ENCODE data around the gene COPZ1. TPM values are rescaled to one million over a fixed set of nuclear protein-coding genes. Genes with fewer than 3 reads are reported as not detected.

Gene COPZ1
- total RNA-seq, 1 experiment from 2014 or later: 273 TPM

DNA sequence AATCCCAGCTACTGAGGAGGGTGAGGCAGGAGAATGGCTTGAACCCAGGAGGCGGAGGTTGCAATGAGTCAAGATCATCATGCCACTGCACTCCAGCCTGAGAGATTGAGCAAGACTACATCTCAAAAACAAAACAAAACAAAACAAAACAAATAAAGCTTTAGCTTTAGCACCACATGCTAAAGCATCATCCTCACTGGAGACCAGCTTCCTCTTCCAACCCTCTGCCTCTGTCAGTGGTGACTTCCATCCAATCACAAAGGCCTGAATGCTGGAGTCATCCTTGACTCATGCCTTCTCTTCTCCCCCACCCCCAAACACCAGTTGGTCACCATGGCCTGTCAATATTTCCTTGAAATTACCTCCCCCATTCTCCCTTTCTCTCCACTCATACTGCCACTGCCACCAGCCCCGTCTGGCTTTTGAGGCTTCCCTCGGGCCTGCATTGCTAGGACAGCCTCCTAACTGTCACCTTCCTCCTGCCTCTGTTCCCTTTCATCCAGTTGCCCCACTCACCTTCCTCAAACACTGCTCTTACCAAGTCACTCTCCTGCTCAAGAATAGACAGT lies 58.2 kb downstream of the COPZ1 start:
- DNase-seq (ENCODE audit: low read depth, low spot score): no peak
- in situ Hi-C loops (cut with HindIII; ENCODE audit: low pct_unique_long_range_greater_than_20kb, low sequenced_read_pairs): no loop called here

DNA sequence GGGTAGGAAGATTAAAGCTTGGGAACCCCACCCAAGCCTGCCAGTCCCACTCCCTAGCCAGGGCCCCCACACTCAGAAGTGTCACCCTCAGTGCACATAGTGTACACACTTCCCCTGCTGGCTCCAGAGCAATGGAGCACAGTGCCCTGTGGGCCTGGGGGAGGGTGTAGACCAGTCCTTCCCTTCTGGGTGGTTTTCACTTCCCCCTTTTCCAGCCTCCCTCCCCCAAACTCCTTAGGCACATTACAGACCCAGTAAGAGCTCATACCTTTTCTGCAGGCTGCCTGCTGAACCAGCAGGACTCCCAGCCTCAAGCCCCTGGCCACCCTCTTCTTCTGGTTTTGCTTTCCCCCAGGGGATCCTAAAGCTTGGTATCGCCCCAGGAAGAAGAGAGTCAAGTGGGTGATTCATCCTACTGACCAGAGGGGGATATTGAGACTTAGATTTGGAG lies 59.7 kb downstream of the COPZ1 start, which contains the start of gene ZNF385A:
TSS of gene ZNF385A (minus strand) at position 143 of the 451 bp plus-strand sequence. CDS start 219 bp downstream, outside the sequence.
- in situ Hi-C loops (cut with HindIII; ENCODE audit: low pct_unique_long_range_greater_than_20kb, low sequenced_read_pairs): no loop called here
- no peak for DNase-seq (ENCODE audit: low read depth, low spot score)

- in situ Hi-C loops (cut with HindIII; ENCODE audit: low pct_unique_long_range_greater_than_20kb, low sequenced_read_pairs): no loop called here
- DNase-seq (ENCODE audit: low read depth, low spot score): no peak
These were observed 60.5 kb downstream of the COPZ1 start for GRCh38 chr12:54385251-54385914.

GRCh38 chr12:54386403-54387113 lies 61.6 kb downstream of the COPZ1 start:
- in situ Hi-C loops (cut with HindIII; ENCODE audit: low pct_unique_long_range_greater_than_20kb, low sequenced_read_pairs): no loop called here
- DNase-seq (ENCODE audit: low read depth, low spot score): no peak

- in situ Hi-C loops (cut with HindIII; ENCODE audit: low pct_unique_long_range_greater_than_20kb, low sequenced_read_pairs): no loop called here
- DNase-seq (ENCODE audit: low read depth, low spot score): no peak
These were observed 62.2 kb downstream of the COPZ1 start for GRCh38 chr12:54387114-54387467.

DNA sequence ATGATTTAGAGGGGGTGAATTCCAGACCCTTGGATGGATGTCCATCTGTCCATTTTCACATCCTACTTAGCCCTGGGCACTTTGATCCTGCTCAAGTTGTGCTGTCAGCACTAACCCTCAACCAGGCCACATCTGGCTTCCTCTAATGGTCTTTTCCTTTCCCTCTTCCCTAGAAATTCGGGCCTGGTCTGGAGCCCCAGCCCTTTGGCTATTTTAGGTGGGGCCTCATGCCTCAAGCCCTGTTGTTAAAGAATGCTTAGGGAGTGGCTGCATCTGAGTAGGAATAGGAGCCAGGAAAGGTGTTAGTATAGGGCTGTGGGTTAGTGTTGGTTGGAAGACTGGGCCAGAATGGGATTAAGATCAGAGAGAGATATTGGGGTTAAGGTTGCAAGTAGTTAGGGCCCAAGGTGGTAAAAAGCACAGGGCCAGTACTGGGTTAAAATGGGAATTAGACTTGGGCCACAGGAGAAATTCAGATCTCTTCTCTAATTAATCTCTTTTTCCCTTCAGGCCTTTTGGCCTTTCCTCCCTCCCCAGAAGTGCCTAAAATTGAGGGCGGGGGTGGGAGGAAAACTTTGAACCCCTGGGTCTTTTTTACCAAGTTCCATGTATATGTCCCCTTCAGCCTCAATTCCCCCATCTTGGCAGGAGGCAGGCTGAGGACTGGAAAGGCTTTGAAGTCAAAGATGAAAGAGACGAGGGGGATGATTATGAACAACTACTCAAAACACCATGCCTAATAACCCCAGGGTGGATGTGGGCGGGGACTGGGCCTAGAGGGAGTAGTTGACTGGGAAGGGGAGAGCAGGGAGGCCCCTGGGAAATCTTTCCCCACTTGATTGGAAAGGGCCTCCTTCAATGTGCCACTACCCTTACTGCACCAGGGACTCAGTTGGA lies 63.6 kb downstream of the COPZ1 start:
- DNase-seq (ENCODE audit: low read depth, low spot score): no peak
- in situ Hi-C loops (cut with HindIII; ENCODE audit: low pct_unique_long_range_greater_than_20kb, low sequenced_read_pairs): no loop called here

GRCh38 chr12:54389134-54389508 lies 64.2 kb downstream of the COPZ1 start:
- no peak for DNase-seq (ENCODE audit: low read depth, low spot score)
- in situ Hi-C loops (cut with HindIII; ENCODE audit: low pct_unique_long_range_greater_than_20kb, low sequenced_read_pairs): no loop called here

DNA sequence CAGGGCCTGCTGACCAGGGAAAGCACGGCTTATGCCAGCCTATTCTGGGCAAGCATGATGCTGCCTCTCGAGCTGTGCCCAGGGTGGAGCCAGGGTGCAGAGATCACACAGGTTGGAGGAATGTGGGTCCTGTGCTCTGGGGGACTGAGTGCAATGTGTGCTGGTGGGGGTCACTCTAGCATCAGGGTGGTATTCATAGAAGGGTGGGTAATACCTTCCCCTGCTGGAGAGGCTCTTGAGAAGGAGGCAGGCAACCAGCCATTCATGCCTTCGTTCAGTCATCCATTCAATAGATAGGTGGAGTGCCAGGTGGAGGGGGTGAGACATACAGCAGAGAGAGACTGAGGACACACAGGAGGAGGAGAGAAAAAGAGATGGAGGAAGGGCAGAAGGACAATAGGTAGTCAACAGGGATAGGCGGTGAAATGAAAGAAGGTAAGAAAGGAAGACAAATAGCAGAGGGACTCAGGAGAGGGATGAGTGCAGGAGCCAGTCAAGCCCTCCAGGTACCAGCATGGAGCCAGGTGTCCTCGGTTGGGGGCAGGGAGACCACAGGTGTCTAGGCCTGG lies 64.8 kb downstream of the COPZ1 start:
- in situ Hi-C loops (cut with HindIII; ENCODE audit: low pct_unique_long_range_greater_than_20kb, low sequenced_read_pairs): no loop called here

GRCh38 chr12:54390176-54390667 lies 65.3 kb downstream of the COPZ1 start:
- DNase-seq (ENCODE audit: low read depth, low spot score): no peak
- in situ Hi-C loops (cut with HindIII; ENCODE audit: low pct_unique_long_range_greater_than_20kb, low sequenced_read_pairs): no loop called here

More for the DNA sequence above, 64.8 kb downstream of the COPZ1 start:
- DNase-seq (ENCODE audit: low read depth, low spot score): no peak

- in situ Hi-C loops (cut with HindIII; ENCODE audit: low pct_unique_long_range_greater_than_20kb, low sequenced_read_pairs): no loop called here
- DNase-seq (ENCODE audit: low read depth, low spot score): no peak
These were observed 66.0 kb downstream of the COPZ1 start for GRCh38 chr12:54390668-54391551.

- in situ Hi-C loops (cut with HindIII; ENCODE audit: low pct_unique_long_range_greater_than_20kb, low sequenced_read_pairs): no loop called here
- DNase-seq (ENCODE audit: low read depth, low spot score): no peak
These were observed 67.7 kb downstream of the COPZ1 start for GRCh38 chr12:54392485-54393206.

DNA sequence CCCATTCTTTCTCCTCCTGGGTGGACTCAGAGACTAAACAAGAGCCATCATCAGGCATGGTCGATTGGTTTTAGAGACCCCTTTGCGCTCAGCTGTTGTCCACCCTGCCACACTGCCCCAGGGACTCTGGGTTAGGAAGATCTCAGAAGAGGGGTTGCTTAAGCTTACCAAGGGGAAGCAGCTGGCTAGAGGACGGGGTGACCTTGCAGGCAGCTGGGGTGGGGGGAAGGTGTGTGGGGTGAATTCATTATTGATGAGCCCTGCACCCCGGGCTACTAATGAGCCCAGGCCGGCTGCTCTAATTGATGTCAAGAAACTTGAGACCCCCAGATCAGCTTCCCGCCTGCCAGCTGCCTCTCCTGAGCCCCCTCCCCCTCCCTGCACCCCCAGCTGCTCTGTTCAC lies 68.3 kb downstream of the COPZ1 start:
- in situ Hi-C loops (cut with HindIII; ENCODE audit: low pct_unique_long_range_greater_than_20kb, low sequenced_read_pairs): no loop called here
- no peak for DNase-seq (ENCODE audit: low read depth, low spot score)

- no peak for DNase-seq (ENCODE audit: low read depth, low spot score)
- in situ Hi-C loops (cut with HindIII; ENCODE audit: low pct_unique_long_range_greater_than_20kb, low sequenced_read_pairs): no loop called here
These were observed 68.8 kb downstream of the COPZ1 start for GRCh38 chr12:54393743-54394142.

DNA sequence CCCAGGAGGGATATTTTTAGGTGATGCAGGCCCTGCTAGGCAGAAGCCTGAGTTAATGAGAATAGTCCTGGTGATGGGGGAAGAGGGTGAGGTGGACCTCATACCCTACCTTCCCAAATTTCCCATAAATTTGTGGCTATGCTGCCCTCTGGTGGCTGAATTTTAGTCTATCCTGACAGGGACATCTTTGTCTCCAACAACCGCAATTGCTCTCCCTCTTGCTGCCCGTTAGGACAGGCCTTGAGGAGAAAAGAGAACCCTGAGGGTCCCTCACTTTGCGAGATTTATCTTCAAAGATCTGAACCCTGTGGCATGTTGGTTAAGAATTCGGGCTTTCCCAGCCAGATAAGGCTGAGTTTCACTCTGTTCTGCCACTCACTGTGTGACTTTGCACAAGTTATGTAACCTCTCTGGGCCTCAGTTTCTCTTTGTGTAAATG lies 69.4 kb downstream of the COPZ1 start:
- DNase-seq (ENCODE audit: low read depth, low spot score): peak; percentile 81
- in situ Hi-C loops (cut with HindIII; ENCODE audit: low pct_unique_long_range_greater_than_20kb, low sequenced_read_pairs): no loop called here

- in situ Hi-C loops (cut with HindIII; ENCODE audit: low pct_unique_long_range_greater_than_20kb, low sequenced_read_pairs): no loop called here
- DNase-seq (ENCODE audit: low read depth, low spot score): no peak
These were observed 70.1 kb downstream of the COPZ1 start for GRCh38 chr12:54394986-54395385.

- no peak for DNase-seq (ENCODE audit: low read depth, low spot score)
- in situ Hi-C loops (cut with HindIII; ENCODE audit: low pct_unique_long_range_greater_than_20kb, low sequenced_read_pairs): no loop called here
These were observed 70.6 kb downstream of the COPZ1 start for GRCh38 chr12:54395545-54395944.
